ENCODE results near the gene TIMP3. TPM values are rescaled to one million over a fixed set of nuclear protein-coding genes. Genes with fewer than 3 reads are reported as not detected.
"Not testable (repeated sequence)": the region's sequence is repeated elsewhere in the genome, so short reads cannot be mapped to it uniquely, and the experiment has no call there.

The TIMP3 gene
- total RNA-seq, 1 experiment from 2014 or later = 12.3 TPM

GRCh38 chr22:32864596-32864995 is 63.1 kb downstream of the TIMP3 start:
- no peak overlapping the region for H3K27ac Mint-ChIP-seq (ENCODE audit: unreplicated experiment)
- H3K4me3 Mint-ChIP-seq (ENCODE audit: low read depth, unreplicated experiment) = no peak overlapping the region
- no peak for DNase-seq
- H3K36me3 Mint-ChIP-seq (ENCODE audit: insufficient read depth, unreplicated experiment) = no peaks in the 10 kb centered on the region
- no peak for TF ChIP-seq CTCF (IDR thresholded peaks at IDR 0.05; ENCODE audit: unreplicated experiment)
- CTCF ChIA-PET = interaction anchor here (0.6 kb wide), 1 partner anchor 8 kb away, joined by 9 read pairs; no protein-coding TSS in a partner anchor
- no peaks in the 10 kb centered on the region for H3K4me1 Mint-ChIP-seq (ENCODE audit: low read depth, unreplicated experiment)
- BruUV-seq (replicated peaks) = no TSS peak
- peaks cover 35% of the 10 kb centered on the region for H3K27me3 Mint-ChIP-seq (ENCODE audit: unreplicated experiment)
- intact Hi-C loops (cut with micrococcal nuclease; ENCODE audit: unreplicated experiment) = no loop called here
- H3K9me3 Mint-ChIP-seq (ENCODE audit: low read depth, unreplicated experiment) = no peaks in the 10 kb centered on the region

- intact Hi-C loops (cut with micrococcal nuclease; ENCODE audit: unreplicated experiment) = no loop called here
- H3K36me3 Mint-ChIP-seq (ENCODE audit: insufficient read depth, unreplicated experiment) = no peaks in the 10 kb centered on the region
- H3K27me3 Mint-ChIP-seq (ENCODE audit: unreplicated experiment) = peaks cover 46% of the 10 kb centered on the region
- TF ChIP-seq CTCF (IDR thresholded peaks at IDR 0.05; ENCODE audit: unreplicated experiment) = no peak
- no peak overlapping the region for H3K4me3 Mint-ChIP-seq (ENCODE audit: low read depth, unreplicated experiment)
- no peaks in the 10 kb centered on the region for H3K4me1 Mint-ChIP-seq (ENCODE audit: low read depth, unreplicated experiment)
- BruUV-seq (replicated peaks) = no TSS peak
- no peak overlapping the region for H3K27ac Mint-ChIP-seq (ENCODE audit: unreplicated experiment)
- peaks cover 2% of the 10 kb centered on the region for H3K9me3 Mint-ChIP-seq (ENCODE audit: low read depth, unreplicated experiment)
- CTCF ChIA-PET = no interaction called here
- DNase-seq = no peak
Observed at GRCh38 chr22:32866953-32867352, 65.4 kb downstream of the TIMP3 start.

GRCh38 chr22:32868946-32869345 is 67.4 kb downstream of the TIMP3 start:
- no peak overlapping the region for H3K4me3 Mint-ChIP-seq (ENCODE audit: low read depth, unreplicated experiment)
- BruUV-seq (replicated peaks) = no TSS peak
- peaks cover 66% of the 10 kb centered on the region for H3K27me3 Mint-ChIP-seq (ENCODE audit: unreplicated experiment)
- no peak for TF ChIP-seq CTCF (IDR thresholded peaks at IDR 0.05; ENCODE audit: unreplicated experiment)
- H3K27ac Mint-ChIP-seq (ENCODE audit: unreplicated experiment) = no peak overlapping the region
- peaks cover 2% of the 10 kb centered on the region for H3K9me3 Mint-ChIP-seq (ENCODE audit: low read depth, unreplicated experiment)
- H3K4me1 Mint-ChIP-seq (ENCODE audit: low read depth, unreplicated experiment) = no peaks in the 10 kb centered on the region
- CTCF ChIA-PET = interaction anchor here (0.6 kb wide), 1 partner anchor 282 kb away, joined by 4 read pairs; no protein-coding TSS in a partner anchor
- no peak for DNase-seq
- intact Hi-C loops (cut with micrococcal nuclease; ENCODE audit: unreplicated experiment) = no loop called here
- no peaks in the 10 kb centered on the region for H3K36me3 Mint-ChIP-seq (ENCODE audit: insufficient read depth, unreplicated experiment)

GRCh38 chr22:32870474-32870873 is 69.0 kb downstream of the TIMP3 start:
- no peaks in the 10 kb centered on the region for H3K4me1 Mint-ChIP-seq (ENCODE audit: low read depth, unreplicated experiment)
- BruUV-seq (replicated peaks) = no TSS peak
- peaks cover 71% of the 10 kb centered on the region for H3K27me3 Mint-ChIP-seq (ENCODE audit: unreplicated experiment)
- DNase-seq = no peak
- no peak overlapping the region for H3K4me3 Mint-ChIP-seq (ENCODE audit: low read depth, unreplicated experiment)
- intact Hi-C loops (cut with micrococcal nuclease; ENCODE audit: unreplicated experiment) = no loop called here
- peaks cover 2% of the 10 kb centered on the region for H3K9me3 Mint-ChIP-seq (ENCODE audit: low read depth, unreplicated experiment)
- H3K27ac Mint-ChIP-seq (ENCODE audit: unreplicated experiment) = no peak overlapping the region
- CTCF ChIA-PET = no interaction called here
- H3K36me3 Mint-ChIP-seq (ENCODE audit: insufficient read depth, unreplicated experiment) = no peaks in the 10 kb centered on the region
- TF ChIP-seq CTCF (IDR thresholded peaks at IDR 0.05; ENCODE audit: unreplicated experiment) = no peak

- H3K27me3 Mint-ChIP-seq (ENCODE audit: unreplicated experiment) = peaks cover 87% of the 10 kb centered on the region
- DNase-seq; H3K27ac Mint-ChIP-seq (ENCODE audit: unreplicated experiment); H3K4me1 Mint-ChIP-seq (ENCODE audit: low read depth, unreplicated experiment); H3K4me3 Mint-ChIP-seq (ENCODE audit: low read depth, unreplicated experiment); H3K36me3 Mint-ChIP-seq (ENCODE audit: insufficient read depth, unreplicated experiment); BruUV-seq (replicated peaks); intact Hi-C loops (cut with micrococcal nuclease; ENCODE audit: unreplicated experiment); H3K9me3 Mint-ChIP-seq (ENCODE audit: low read depth, unreplicated experiment): not testable (repeated sequence)
- CTCF ChIA-PET = interaction anchor here (0.6 to 1.5 kb wide), 2 partner anchors 16 to 152 kb away, joined by 4 to 6 read pairs; no protein-coding TSS in a partner anchor
Observed at GRCh38 chr22:32873604-32874003, 72.1 kb downstream of the TIMP3 start.
